ENCODE results near the gene PIK3R3.

Gene PIK3R3

DNA sequence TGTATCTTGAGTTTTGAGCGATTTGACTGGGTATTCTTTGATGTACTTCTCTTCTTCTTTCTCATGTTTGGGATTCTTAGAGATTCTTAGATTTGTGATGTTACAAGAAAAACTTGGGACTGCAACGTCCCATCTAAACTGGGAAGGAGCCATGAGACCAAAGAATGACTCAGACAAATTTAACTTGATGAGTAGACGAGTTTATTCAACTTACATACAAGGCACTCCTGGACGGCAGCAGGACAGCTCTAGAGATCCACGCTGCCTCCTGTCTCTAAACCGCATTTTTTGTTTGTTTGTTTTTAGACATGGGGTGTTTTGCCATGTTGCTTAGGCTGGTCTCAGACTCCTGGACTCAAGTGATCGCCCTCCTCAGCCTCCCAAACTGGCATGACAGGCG is 137.1 kb downstream of the PIK3R3 start:
- no peak for DNase-seq
- CTCF ChIA-PET, result no interaction called here
- POLR2A ChIA-PET, result no interaction called here

DNA sequence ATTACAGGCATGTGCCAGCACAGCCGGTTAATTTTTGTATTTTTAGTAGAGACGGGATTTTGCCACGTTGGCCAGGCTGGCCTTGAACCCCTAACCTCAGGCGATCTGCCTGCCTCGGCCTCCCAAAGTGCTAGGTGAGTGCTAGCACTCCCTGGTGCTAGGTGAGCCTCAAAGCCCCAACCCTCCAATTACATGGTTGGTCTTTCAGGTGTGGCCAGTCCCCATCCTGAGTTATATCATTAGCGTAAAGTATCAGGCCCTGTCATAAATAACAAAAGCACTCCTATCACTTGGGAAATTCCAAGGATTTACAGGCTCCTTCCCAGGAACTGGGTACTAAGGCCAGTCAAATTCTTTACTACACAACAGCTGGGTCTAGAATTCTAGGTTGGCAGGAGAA is 138.0 kb downstream of the PIK3R3 start:
- peaks cover 0 to 9% (median 2%) of the 10 kb centered on the region in 4 experiments for H3K36me3 ChIP-seq (ENCODE audit: control insufficient read depth in 4 of 4, insufficient read depth in 4 of 4, low read length in 3 of 4)
- ChIA-PET POLR2A (interaction anchor here (0.6 kb wide), 1 partner anchor 12 kb away, joined by 11 read pairs; no protein-coding TSS in a partner anchor), CTCF (no interaction called here)
- H3K27ac ChIP-seq (ENCODE audit: insufficient read depth in 1 of 2, low read depth in 1 of 2, low read length in 2 of 2, poor library complexity in 1 of 2, severe bottlenecking in 2 of 2), result no peak overlapping the region
- WGBS (ENCODE audit: insufficient coverage), result 96% methylated on average over 6 of the region's 6 CpGs
- H3K4me3 ChIP-seq (ENCODE audit: control insufficient read depth in 1 of 7, extremely low read depth in 1 of 7, insufficient read depth in 4 of 7, low read depth in 2 of 7, low read length in 6 of 7), result no peak overlapping the region
- no peaks in the 10 kb centered on the region for H3K27me3 ChIP-seq (replicated peaks in 2 of 5; ENCODE audit: control insufficient read depth in 4 of 5, insufficient read depth in 5 of 5, low read length in 4 of 5)
- DNase-seq, result no peak
- H3K4me1 ChIP-seq (ENCODE audit: control extremely low read depth in 1 of 4, control insufficient read depth in 4 of 4, insufficient read depth in 4 of 4, low read length in 3 of 4), result no peaks in the 10 kb centered on the region
- peaks cover 0 to 7% (median 3%) of the 10 kb centered on the region in 5 experiments for H3K9me3 ChIP-seq (ENCODE audit: control extremely low read depth in 1 of 5, control insufficient read depth in 4 of 5, insufficient read depth in 2 of 5, low read depth in 1 of 5, low read length in 4 of 5)

More for the DNA sequence above, 137.1 kb downstream of the PIK3R3 start:
- Histone ChIP-seq H3K9me3 (ENCODE audit: control extremely low read depth in 1 of 5, control insufficient read depth in 4 of 5, insufficient read depth in 2 of 5, low read depth in 1 of 5, low read length in 4 of 5) (peaks cover 0 to 7% (median 0%) of the 10 kb centered on the region in 5 experiments), H3K36me3 (ENCODE audit: control insufficient read depth in 4 of 4, insufficient read depth in 4 of 4, low read length in 3 of 4) (peaks cover 0 to 12% (median 2%) of the 10 kb centered on the region in 4 experiments), H3K4me1 (ENCODE audit: control extremely low read depth in 1 of 4, control insufficient read depth in 4 of 4, insufficient read depth in 4 of 4, low read length in 3 of 4) (no peaks in the 10 kb centered on the region), H3K27ac (ENCODE audit: insufficient read depth in 1 of 2, low read depth in 1 of 2, low read length in 2 of 2, poor library complexity in 1 of 2, severe bottlenecking in 2 of 2) (no peak overlapping the region), H3K4me3 (ENCODE audit: control insufficient read depth in 1 of 7, extremely low read depth in 1 of 7, insufficient read depth in 4 of 7, low read depth in 2 of 7, low read length in 6 of 7) (no peak overlapping the region), H3K27me3 (replicated peaks in 2 of 5; ENCODE audit: control insufficient read depth in 4 of 5, insufficient read depth in 5 of 5, low read length in 4 of 5) (no peaks in the 10 kb centered on the region)
- WGBS (ENCODE audit: insufficient coverage), result 96% methylated on average over 4 of the region's 8 CpGs

All from common myeloid progenitor, CD34-positive (primary cell).